ENCODE data around the gene SPTBN4. TPM values are rescaled to one million over a fixed set of nuclear protein-coding genes. Genes with fewer than 3 reads are reported as not detected.

SPTBN4 gene
- total and polyA plus RNA-seq, 10 of the 15 experiments (the other 5 are each of a cell fraction or from before 2014, with no cell fraction given): 0.04 to 1.1 (median 0.34) TPM; not detected in 1

- POLR2A ChIA-PET: interaction anchor here (0.7 kb wide), 1 partner anchor 57 kb away, joined by 3 read pairs; no protein-coding TSS in a partner anchor
- CTCF ChIA-PET: interaction anchor here (0.6 to 2.2 kb wide), 4 partner anchors 8 to 419 kb away, joined by 3 to 6 read pairs (median 4); no protein-coding TSS in a partner anchor
- ATAC-seq: no peak
Measured at GRCh38 chr19:40524655-40525054, 57.9 kb downstream of the SPTBN4 start.

More at GRCh38 chr19:40524655-40525054, 57.9 kb downstream of the SPTBN4 start:
- no peaks in the 10 kb centered on the region; a peak in 2 of 4 replicates for H3K27me3 ChIP-seq (replicated peaks in 1 of 2; ENCODE audit: control insufficient read depth in 2 of 2, insufficient read depth in 2 of 2, low read length in 1 of 2)
- in situ Hi-C loops (cut with MboI) (no loop called here), intact Hi-C loops (cut with micrococcal nuclease; ENCODE audit: unreplicated experiment) (loop anchor here (5.0 kb wide), 1 partner anchor 217 kb away; no protein-coding TSS in a partner anchor)
- no peaks in the 10 kb centered on the region for H3K9me3 ChIP-seq (replicated peaks; ENCODE audit: control insufficient read depth, insufficient read depth, low read length)
- no peak overlapping the region for H2AFZ ChIP-seq (ENCODE audit: control insufficient read depth, low read depth, low read length)
- H3K79me2 ChIP-seq (ENCODE audit: control insufficient read depth, insufficient read depth, low read length): no peaks in the 10 kb centered on the region
- DNase-seq (ENCODE audit: low read depth, low spot score) (no peak), FAIRE-seq (no peak)
- no TSS peak for BruUV-seq (replicated peaks)
- no peaks in the 10 kb centered on the region for H3K36me3 ChIP-seq (ENCODE audit: control insufficient read depth in 2 of 2, insufficient read depth in 2 of 2, low read length in 1 of 2)
- ChIA-PET RAD21 (ENCODE audit: unreplicated experiment) (no interaction called here), SMC1A (ENCODE audit: uncharacterized antibody, unreplicated experiment) (interaction anchor here (0.6 kb wide), 1 partner anchor 60 kb away, joined by 3 read pairs; no protein-coding TSS in a partner anchor)
- 48% methylated on average over 3 of the region's 3 CpGs for WGBS (ENCODE audit: insufficient coverage, insufficient replicate concordance, low lambda C conversion rate, missing lambda C conversion rate)
- peaks cover 3% of the 10 kb centered on the region for H3K4me1 ChIP-seq (ENCODE audit: control insufficient read depth, insufficient read depth, low read length)
- H3K27ac ChIP-seq (ENCODE audit: control insufficient read depth, insufficient read depth): no peak overlapping the region
- H3K4me2 ChIP-seq (ENCODE audit: control insufficient read depth, insufficient read depth): no peak overlapping the region
- H3K4me3 ChIP-seq: no peak overlapping the region
- TF ChIP-seq RBBP5 (conservative IDR thresholded peaks at IDR 0.05): no peak
- no peak for TF ChIP-seq ZNF592 (IDR thresholded peaks at IDR 0.05)
- TF ChIP-seq PBX3 (IDR thresholded peaks at IDR 0.05; ENCODE audit: insufficient replicate concordance, low read depth, low read length): no peak
- TF ChIP-seq PAX8 (IDR thresholded peaks at IDR 0.05): no peak
- TF ChIP-seq RAD51 (IDR thresholded peaks at IDR 0.05): no peak
- TF ChIP-seq IRF5 (IDR thresholded peaks at IDR 0.05; ENCODE audit: borderline replicate concordance): no peak
- TF ChIP-seq BACH1 (IDR thresholded peaks at IDR 0.05; ENCODE audit: borderline replicate concordance): no peak
- no peak for TF ChIP-seq NFYB (IDR thresholded peaks at IDR 0.05; ENCODE audit: insufficient read depth, low read depth, low read length)
- TF ChIP-seq BHLHE40 (IDR thresholded peaks at IDR 0.05; ENCODE audit: borderline replicate concordance in 1 of 2, low read depth in 2 of 2, low read length in 1 of 2): no peak
- no peak for TF ChIP-seq HDAC6 (IDR thresholded peaks at IDR 0.05; ENCODE audit: unreplicated experiment)
- TF ChIP-seq E2F4 (IDR thresholded peaks at IDR 0.05; ENCODE audit: low read depth, low read length): no peak
- TF ChIP-seq CBX5 (IDR thresholded peaks at IDR 0.05; ENCODE audit: low read depth): no peak
- no peak overlapping the region for H3K9ac ChIP-seq (ENCODE audit: control insufficient read depth, insufficient read depth, low read length)
- no peaks in the 10 kb centered on the region for H4K20me1 ChIP-seq (ENCODE audit: control insufficient read depth, insufficient read depth)
